IPS-15b (cell line): Measurements from ENCODE around the gene ALS2CL.

Experiments used
- H3K27me3 ChIP-seq: one replicate; pipeline ENCODE4 v1.6.1; 2013; ENCODE audit warnings: low read length; ENCODE audit not compliant: control insufficient read depth, insufficient read depth
- H3K36me3 ChIP-seq: one replicate; pipeline ENCODE4 v1.6.1; 2013; ENCODE audit warnings: low read length; ENCODE audit not compliant: control insufficient read depth, insufficient read depth
- H3K4me1 ChIP-seq: one replicate; pipeline ENCODE4 v1.6.1; 2013; ENCODE audit warnings: mild to moderate bottlenecking, low read length; ENCODE audit not compliant: control insufficient read depth, insufficient read depth
- H3K4me3 ChIP-seq: one replicate; pipeline ENCODE4 v1.5.1; 2013; ENCODE audit warnings: low read depth, low read length
- H3K9ac ChIP-seq: one replicate; pipeline ENCODE4 v1.6.1; 2013; ENCODE audit warnings: low read depth, mild to moderate bottlenecking, low read length
- H3K9me3 ChIP-seq: one replicate; pipeline ENCODE4 v1.6.1; 2013; ENCODE audit warnings: mild to moderate bottlenecking, low read length; ENCODE audit not compliant: control insufficient read depth, insufficient read depth

Gene ALS2CL

DNA sequence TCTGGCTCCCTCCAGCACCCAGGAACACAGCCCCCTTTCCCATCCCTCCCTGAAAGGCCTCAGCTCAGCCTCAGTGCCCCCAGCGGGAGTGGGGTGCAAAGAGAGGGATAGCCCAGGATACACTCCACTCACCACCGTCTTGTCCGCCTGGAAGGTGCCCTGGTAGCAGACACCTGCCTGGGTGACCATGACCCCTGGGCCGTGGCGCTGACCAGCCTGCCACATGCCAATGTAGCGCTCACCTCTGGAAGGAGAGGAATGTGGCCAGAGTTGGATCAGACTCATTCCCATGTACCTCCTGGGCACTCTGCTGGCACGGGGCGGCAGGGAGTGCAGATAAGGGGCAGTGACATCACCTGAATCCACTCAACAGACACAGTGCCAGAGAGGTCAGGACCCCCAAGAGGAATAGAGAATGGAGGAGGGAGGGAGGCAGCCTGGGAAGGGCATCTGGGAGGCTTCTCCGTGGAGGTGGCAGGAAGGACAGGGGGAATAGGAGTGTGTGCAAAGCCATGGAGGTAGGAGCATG lies 13.1 kb downstream of the ALS2CL start:
- Histone ChIP-seq H3K27me3 (no peaks in the 10 kb centered on the region), H3K4me3 (no peak overlapping the region), H3K9ac (no peak overlapping the region), H3K36me3 (no peaks in the 10 kb centered on the region), H3K9me3 (no peaks in the 10 kb centered on the region), H3K4me1 (no peaks in the 10 kb centered on the region)

DNA sequence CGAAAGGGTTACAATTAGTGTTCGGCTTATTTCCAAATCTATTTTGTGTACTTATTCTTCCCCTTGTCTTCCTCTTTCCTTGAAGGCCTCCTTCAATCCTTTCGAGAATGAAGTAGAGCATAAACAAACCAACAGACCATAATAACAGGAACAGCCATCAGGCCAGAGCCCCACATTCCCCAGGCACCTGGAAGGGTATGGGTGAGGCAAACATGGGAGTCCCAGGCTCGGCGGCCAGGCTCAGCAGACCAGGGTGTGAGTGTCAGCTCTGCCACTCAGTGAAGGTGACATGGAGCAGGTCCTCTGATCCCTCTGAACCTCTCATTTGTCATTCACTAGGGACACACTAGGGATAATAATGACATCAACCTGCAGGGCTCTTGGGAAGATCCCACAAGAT lies 13.8 kb downstream of the ALS2CL start:
- Histone ChIP-seq H3K4me1 (no peaks in the 10 kb centered on the region), H3K9ac (no peak overlapping the region), H3K9me3 (no peaks in the 10 kb centered on the region), H3K27me3 (no peaks in the 10 kb centered on the region), H3K36me3 (no peaks in the 10 kb centered on the region), H3K4me3 (no peak overlapping the region)

DNA sequence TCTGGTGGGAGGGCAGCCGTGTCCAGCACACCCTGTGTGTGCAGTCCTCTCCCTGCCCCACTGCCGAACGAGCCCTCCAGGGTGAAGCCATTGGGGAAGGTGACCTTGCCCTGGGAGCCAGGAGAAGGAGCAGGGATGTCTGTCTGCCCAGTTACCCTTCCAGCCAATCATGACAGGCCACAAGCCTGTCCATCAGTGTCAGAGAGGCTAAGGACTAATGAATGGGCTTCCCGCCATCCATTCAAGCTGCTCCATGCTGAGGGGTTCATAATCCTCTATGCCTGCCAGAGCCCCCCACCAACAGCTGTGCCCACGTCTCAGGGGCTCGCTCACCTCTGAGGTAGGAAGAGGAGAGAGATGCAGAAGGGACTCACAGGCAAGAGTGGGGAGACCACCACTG lies 15.2 kb downstream of the ALS2CL start:
- no peaks in the 10 kb centered on the region for H3K36me3 ChIP-seq
- H3K4me3 ChIP-seq: no peak overlapping the region
- H3K27me3 ChIP-seq: no peaks in the 10 kb centered on the region
- no peak overlapping the region for H3K9ac ChIP-seq
- H3K9me3 ChIP-seq: no peaks in the 10 kb centered on the region
- H3K4me1 ChIP-seq: no peaks in the 10 kb centered on the region

DNA sequence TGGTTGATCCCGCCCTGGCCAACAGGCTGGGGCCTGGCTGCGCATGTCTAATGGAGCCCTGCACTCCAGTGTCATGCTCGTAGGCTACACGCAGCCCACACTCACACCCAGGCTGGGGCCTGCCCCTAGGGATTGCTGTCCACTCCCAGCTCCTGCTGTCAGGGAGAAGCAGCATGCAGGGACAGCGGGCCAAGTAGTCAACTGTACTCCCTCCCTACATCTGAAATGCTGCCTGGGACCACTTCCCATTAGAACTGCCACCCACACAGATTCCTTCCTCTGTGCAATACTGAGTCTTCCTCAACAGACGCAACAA lies 16.1 kb downstream of the ALS2CL start:
- Histone ChIP-seq H3K9me3 (no peaks in the 10 kb centered on the region), H3K36me3 (no peaks in the 10 kb centered on the region), H3K9ac (no peak overlapping the region), H3K4me1 (no peaks in the 10 kb centered on the region), H3K4me3 (no peak overlapping the region), H3K27me3 (no peaks in the 10 kb centered on the region)

DNA sequence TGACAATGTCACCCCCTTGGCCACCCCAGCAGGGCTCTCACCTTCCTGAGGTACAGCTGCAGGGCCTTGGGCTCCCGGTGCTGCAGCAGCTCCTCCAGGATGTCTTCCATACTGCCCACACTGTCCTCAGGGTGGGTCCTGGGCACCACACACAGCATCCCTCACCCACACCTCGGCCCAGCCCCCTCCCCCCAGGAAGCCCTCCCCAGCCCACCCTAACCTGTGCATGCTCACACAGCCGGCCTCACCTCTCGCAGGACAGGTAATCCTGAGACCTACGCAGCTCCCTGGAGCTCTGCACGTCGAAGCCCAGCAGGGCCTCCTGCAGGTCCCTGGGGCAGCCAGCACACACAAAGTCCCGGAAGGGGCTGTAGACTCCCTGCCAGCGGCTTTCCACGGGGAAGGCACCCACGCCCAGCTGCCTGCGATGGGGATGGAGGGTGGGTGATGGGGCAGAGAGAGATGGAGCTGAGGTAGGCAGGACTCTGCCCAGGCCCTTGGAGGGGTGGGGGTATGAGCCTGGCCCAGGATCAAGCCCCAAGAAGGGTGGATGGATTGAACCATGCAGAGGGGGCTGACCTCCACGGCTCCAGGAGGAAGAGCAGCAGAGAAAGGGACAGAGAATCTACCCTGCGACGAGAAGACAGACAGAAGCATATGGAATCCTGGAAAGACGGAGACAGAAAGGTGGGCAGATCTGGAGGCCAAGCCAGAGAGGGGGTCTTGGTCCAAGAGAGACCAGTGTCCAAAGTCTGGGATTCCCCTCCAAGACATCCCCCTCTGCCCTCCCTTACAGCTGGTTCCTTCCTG lies 16.7 kb downstream of the ALS2CL start:
- H3K27me3 ChIP-seq: no peaks in the 10 kb centered on the region
- no peak overlapping the region for H3K9ac ChIP-seq
- no peaks in the 10 kb centered on the region for H3K36me3 ChIP-seq

DNA sequence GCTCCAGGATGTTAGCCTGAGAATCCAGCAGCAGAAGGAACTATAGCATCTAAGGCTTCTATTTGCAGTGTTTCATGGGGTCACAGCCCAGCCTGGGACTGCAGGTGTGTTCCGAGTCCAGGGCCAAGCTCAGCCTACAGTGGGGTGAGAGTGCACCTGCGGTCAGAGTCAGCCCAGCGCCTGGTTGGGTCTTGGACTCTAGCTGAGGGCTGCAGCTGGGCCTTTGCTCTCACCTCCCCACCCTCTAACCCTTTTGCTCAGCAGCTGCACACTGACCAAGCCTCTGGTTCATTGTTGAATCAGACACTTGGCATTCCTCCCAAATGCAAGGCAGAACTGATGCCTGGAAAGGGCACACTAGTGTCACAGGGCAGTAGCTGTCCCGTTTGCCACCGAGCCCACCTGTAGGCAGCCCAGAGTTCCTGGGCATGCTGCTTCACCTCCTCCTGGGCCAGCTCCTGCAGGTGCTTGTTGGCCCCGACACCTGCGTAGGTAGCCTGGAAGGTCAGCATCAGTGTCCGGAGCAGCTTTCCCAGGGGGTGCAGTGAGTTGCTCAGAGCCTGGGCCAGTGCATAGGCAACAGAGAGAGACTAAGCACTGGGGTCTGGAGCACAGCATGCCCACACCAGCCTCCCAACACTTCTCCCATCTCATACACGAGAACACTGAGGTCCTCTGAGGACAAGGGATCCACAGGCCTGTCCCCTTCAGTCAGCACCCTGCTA lies 17.5 kb downstream of the ALS2CL start:
- no peaks in the 10 kb centered on the region for H3K36me3 ChIP-seq

More for the DNA sequence above, 16.7 kb downstream of the ALS2CL start:
- H3K4me3 ChIP-seq: no peak overlapping the region
- H3K4me1 ChIP-seq: no peaks in the 10 kb centered on the region
- H3K9me3 ChIP-seq: no peaks in the 10 kb centered on the region

DNA sequence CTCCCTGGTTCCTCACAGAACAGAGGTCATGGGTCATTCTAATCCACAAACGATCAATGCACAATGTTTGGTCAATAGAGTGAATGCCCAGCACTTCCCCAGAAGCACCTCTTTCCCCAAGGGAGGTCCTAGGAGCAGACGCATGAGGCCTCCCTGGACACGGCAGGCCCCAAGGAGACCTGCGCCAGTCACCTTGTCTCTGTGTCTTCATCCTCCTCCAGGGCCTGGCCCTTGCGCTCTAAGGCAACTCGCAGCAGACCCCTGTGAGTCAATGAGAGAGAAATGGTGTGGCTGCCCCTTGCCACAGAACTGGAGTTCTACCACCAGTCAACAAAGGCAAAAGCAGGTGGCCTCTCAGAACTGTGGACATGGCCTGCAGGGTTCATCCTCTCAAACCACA lies 18.1 kb downstream of the ALS2CL start:
- no peaks in the 10 kb centered on the region for H3K9me3 ChIP-seq
- H3K36me3 ChIP-seq: no peaks in the 10 kb centered on the region
- H3K27me3 ChIP-seq: no peaks in the 10 kb centered on the region
- no peaks in the 10 kb centered on the region for H3K4me1 ChIP-seq
- H3K9ac ChIP-seq: no peak overlapping the region
- H3K4me3 ChIP-seq: no peak overlapping the region

More for the DNA sequence above, 17.5 kb downstream of the ALS2CL start:
- Histone ChIP-seq H3K9me3 (no peaks in the 10 kb centered on the region), H3K9ac (no peak overlapping the region), H3K4me1 (no peaks in the 10 kb centered on the region), H3K27me3 (no peaks in the 10 kb centered on the region), H3K4me3 (no peak overlapping the region)

DNA sequence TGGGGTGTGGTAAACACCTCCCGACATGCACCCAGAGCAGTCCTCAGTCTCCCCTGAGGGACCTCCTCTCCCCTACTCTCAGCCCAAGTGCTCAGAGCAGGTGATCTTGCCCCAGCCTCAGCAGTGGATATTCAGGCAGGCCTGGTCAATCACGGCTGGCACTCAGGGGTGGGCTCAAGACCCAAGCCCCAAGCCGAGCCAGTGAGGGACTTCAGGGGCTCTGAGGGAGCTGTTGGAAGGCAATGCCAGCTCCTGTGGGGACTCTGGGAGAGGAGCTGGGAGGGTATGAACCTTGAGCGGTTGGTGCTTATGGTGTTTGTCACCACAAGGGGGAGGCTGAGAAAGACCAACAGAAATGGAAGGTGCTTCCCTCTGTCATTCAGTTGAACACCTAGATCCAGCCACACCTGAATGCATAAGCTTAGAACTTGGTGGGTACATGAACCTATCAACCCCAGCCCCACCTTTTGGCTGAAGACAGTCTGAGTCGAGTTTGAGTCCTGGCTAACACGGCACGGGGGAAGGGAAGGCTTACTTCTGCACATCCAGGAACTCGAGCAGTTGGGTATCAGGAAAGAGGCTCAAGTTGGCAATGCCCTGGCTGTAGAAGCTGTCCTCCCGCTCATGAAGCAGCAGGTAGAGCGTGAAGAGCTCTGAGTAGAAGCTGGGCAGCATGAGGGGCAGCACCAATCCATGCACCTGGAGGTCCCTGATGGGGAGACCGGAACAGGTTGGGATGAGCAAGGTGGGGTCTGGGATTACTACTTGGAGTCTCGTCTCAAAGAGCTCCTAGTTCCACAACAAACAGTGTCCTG lies 19.2 kb downstream of the ALS2CL start:
- Histone ChIP-seq H3K9me3 (no peaks in the 10 kb centered on the region), H3K36me3 (no peaks in the 10 kb centered on the region), H3K4me3 (no peak overlapping the region), H3K9ac (no peak overlapping the region), H3K4me1 (no peaks in the 10 kb centered on the region), H3K27me3 (no peaks in the 10 kb centered on the region)

DNA sequence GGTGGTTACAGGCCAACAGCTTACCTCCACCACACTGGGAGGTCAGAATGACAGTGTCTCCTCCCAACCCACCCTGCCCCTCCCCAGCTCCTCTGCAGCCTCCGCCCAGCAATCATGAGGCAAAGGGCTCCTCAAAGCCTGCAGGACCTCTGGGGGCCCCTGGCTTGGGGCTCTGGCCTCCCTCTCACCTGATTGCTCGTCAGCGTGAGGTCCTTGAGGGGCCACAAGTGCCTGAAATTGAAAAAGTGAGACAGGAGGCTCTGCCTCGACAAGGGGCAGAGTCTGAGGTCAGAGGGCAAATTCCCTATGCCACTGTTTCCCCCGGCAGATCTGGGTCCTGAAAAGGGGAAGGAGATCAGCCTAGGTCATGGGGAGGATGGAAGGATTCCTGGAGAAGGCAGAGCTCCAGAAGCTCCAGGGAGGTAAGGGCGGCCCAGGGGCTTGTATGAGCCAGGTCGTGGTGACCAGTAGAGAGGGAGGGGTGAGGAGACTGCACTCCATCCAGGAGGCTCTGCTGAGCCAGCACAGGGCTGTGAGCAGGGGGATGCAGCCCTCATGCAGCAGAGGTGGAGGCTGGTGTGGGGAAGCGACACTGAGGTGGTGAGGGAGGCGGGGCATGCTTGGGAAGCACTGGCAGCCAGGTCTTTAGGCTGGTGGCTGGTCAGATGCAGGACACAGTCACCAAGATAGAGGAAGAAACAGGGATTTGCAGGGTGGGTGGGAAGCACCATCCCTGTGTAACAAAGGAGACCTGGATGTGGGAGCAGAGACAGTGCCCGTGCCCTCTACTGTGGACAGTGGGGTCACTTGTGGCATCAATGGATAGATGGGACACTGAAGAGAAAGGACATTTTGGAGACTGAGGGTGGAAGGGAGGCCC lies 20.1 kb downstream of the ALS2CL start:
- H3K27me3 ChIP-seq: no peaks in the 10 kb centered on the region
- H3K9me3 ChIP-seq: no peaks in the 10 kb centered on the region
- H3K36me3 ChIP-seq: no peaks in the 10 kb centered on the region
- H3K4me1 ChIP-seq: no peaks in the 10 kb centered on the region
- H3K4me3 ChIP-seq: no peak overlapping the region
- H3K9ac ChIP-seq: no peak overlapping the region

DNA sequence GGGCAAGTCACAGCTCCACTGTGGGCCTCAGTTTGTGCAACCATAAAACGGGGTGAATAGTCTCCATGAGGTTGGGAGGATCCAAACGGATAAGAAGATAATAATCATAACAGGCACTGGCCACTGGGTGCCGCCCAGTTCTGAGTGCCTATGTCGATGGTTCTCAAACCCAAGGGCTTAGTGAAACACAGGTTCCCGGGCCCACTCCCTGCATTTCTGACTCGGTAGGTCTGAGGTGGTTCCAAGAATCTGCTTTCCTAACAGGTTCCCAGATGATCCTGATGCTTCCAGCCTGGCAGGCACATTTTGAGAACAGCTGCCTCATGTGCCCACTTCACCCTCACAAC lies 21.2 kb downstream of the ALS2CL start:
- no peaks in the 10 kb centered on the region for H3K4me1 ChIP-seq
- no peak overlapping the region for H3K9ac ChIP-seq
- no peak overlapping the region for H3K4me3 ChIP-seq
- H3K36me3 ChIP-seq: no peaks in the 10 kb centered on the region
- no peaks in the 10 kb centered on the region for H3K27me3 ChIP-seq
- H3K9me3 ChIP-seq: no peaks in the 10 kb centered on the region
